NCI-H82 (cell line): ENCODE measurements around the gene MDM4.
"Not testable (repeated sequence)": the region's sequence is repeated elsewhere in the genome, so short reads cannot be mapped to it uniquely, and the experiment has no call there.

ENCODE experiments used
- DNase-seq: peaks from one replicate; lab custom pipeline; 2025; lab: John Stamatoyannopoulos, UW

MDM4 gene

GRCh38 chr1:204562075-204562990 lies 46.1 kb downstream of the MDM4 start:
- DNase-seq: no peak

GRCh38 chr1:204563307-204563706 lies 47.1 kb downstream of the MDM4 start:
- no peak for DNase-seq

- DNase-seq: no peak
Observed at GRCh38 chr1:204563780-204564179, 47.6 kb downstream of the MDM4 start.

GRCh38 chr1:204564835-204565234 lies 48.6 kb downstream of the MDM4 start:
- no peak for DNase-seq

- DNase-seq: peak; percentile 97
Observed at GRCh38 chr1:204565617-204566582, 49.7 kb downstream of the MDM4 start.

- DNase-seq: no peak
Observed at GRCh38 chr1:204566583-204566955, 50.4 kb downstream of the MDM4 start.

GRCh38 chr1:204567071-204567470 lies 50.9 kb downstream of the MDM4 start:
- no peak for DNase-seq

- no peak for DNase-seq
Observed at GRCh38 chr1:204568576-204569315, 52.5 kb downstream of the MDM4 start.

- peak; percentile 26 for DNase-seq
Observed at GRCh38 chr1:204569478-204569877, 53.3 kb downstream of the MDM4 start.

- not testable (repeated sequence) for DNase-seq
Observed at GRCh38 chr1:204570021-204570420, 53.8 kb downstream of the MDM4 start.

GRCh38 chr1:204571128-204571527 lies 54.9 kb downstream of the MDM4 start:
- no peak for DNase-seq

GRCh38 chr1:204571631-204572030 lies 55.4 kb downstream of the MDM4 start:
- DNase-seq: no peak

GRCh38 chr1:204572923-204573922 lies 57.0 kb downstream of the MDM4 start:
- no peak for DNase-seq

GRCh38 chr1:204574016-204574864 lies 58.0 kb downstream of the MDM4 start:
- DNase-seq: no peak

- peak; percentile 100 for DNase-seq
Observed at GRCh38 chr1:204574865-204575163, 58.6 kb downstream of the MDM4 start.

GRCh38 chr1:204575221-204576190 lies 59.3 kb downstream of the MDM4 start:
- DNase-seq: peak; percentile 95

GRCh38 chr1:204576422-204576821 lies 60.2 kb downstream of the MDM4 start:
- peak; percentile 66 for DNase-seq

- peak; percentile 38 for DNase-seq
Observed at GRCh38 chr1:204577794-204578478, 61.7 kb downstream of the MDM4 start.
